ES-I3 (cell line): Measurements from ENCODE around the gene B9D1.

Experiments
- H3K36me3 ChIP-seq: 2 replicates; pipeline ENCODE4 v1.6.1; 2013; ENCODE audit warnings: mild to moderate bottlenecking, low read length, control low read depth, moderate library complexity; ENCODE audit not compliant: insufficient read depth
- H3K4me1 ChIP-seq: 2 replicates; pipeline ENCODE4 v1.6.1; 2013; ENCODE audit warnings: mild to moderate bottlenecking, control low read depth, low read length; ENCODE audit not compliant: insufficient read depth
- H3K9ac ChIP-seq: 2 replicates; pipeline ENCODE4 v1.6.1; 2013; ENCODE audit warnings: low read depth, mild to moderate bottlenecking, low read length, moderate library complexity
- H3K9me3 ChIP-seq: 2 replicates; pipeline ENCODE4 v1.6.1; 2013; ENCODE audit warnings: mild to moderate bottlenecking, low read length, moderate library complexity; ENCODE audit not compliant: control insufficient read depth, insufficient read depth

Gene B9D1

GRCh38 chr17:19311421-19312215 is 50.9 kb downstream of the B9D1 start:
- peaks cover 16% of the 10 kb centered on the region for H3K36me3 ChIP-seq
- H3K9ac ChIP-seq, result no peak overlapping the region
- H3K9me3 ChIP-seq, result no peaks in the 10 kb centered on the region
- H3K4me1 ChIP-seq, result peaks cover 15% of the 10 kb centered on the region

DNA sequence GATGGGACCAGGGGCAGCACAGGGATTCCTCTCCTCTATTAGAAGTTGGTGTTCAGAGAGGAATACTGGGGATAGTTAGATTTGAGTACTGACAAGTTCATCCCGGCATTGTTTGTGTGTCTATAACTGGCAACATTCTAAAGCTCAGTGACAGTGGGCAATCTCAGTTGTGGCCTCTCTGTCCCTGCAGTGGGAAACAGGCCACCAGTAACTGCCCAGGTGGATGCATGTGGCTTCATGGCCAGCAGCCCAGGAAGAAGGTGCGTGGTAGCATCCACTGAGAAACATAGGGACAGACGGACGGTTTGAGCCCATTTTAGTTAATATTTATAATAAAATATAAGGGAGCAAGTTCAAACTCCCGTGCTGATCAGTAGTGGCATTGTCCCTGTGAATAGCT is 51.5 kb downstream of the B9D1 start:
- peaks cover 10% of the 10 kb centered on the region; the same call in 1 of the 2 replicates for H3K4me1 ChIP-seq
- H3K36me3 ChIP-seq, result peaks cover 16% of the 10 kb centered on the region
- no peaks in the 10 kb centered on the region for H3K9me3 ChIP-seq
- H3K9ac ChIP-seq, result no peak overlapping the region

GRCh38 chr17:19310151-19310550 is 52.4 kb downstream of the B9D1 start:
- Histone ChIP-seq H3K9ac (no peak overlapping the region), H3K9me3 (no peaks in the 10 kb centered on the region), H3K36me3 (peaks cover 13% of the 10 kb centered on the region), H3K4me1 (peaks cover 10% of the 10 kb centered on the region; the same call in 1 of the 2 replicates)

- Histone ChIP-seq H3K36me3 (peaks cover 13% of the 10 kb centered on the region), H3K9ac (no peak overlapping the region), H3K4me1 (peaks cover 10% of the 10 kb centered on the region; the same call in 1 of the 2 replicates), H3K9me3 (no peaks in the 10 kb centered on the region)
Observed at GRCh38 chr17:19309701-19310100, 52.8 kb downstream of the B9D1 start.

DNA sequence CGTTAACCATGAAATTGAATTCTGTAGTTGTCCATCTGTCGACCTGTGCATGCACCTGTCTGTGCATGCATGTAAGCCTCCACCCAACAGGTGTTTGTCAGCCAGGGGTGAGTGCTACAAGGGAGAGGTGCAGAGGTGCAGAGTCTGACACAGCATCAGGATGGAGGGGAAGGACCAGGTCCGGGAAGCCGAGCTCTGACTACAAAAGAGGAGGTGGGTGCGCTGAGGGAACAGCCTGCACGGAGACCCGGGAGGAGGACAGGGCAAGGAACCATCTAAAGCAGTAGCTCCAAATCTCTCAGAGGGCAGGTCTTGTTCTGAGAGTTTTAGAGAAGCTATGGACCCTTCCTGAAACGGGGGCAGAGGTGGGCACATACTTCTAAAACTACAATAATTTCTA is 54.1 kb downstream of the B9D1 start:
- H3K4me1 ChIP-seq, result peaks cover 10% of the 10 kb centered on the region; the same call in 1 of the 2 replicates
- H3K36me3 ChIP-seq, result peaks cover 13% of the 10 kb centered on the region
- H3K9me3 ChIP-seq, result no peaks in the 10 kb centered on the region

GRCh38 chr17:19307521-19307920 is 55.0 kb downstream of the B9D1 start:
- no peak overlapping the region for H3K9ac ChIP-seq
- peaks cover 13% of the 10 kb centered on the region for H3K36me3 ChIP-seq
- peaks cover 10% of the 10 kb centered on the region; the same call in 1 of the 2 replicates for H3K4me1 ChIP-seq
- H3K9me3 ChIP-seq, result no peaks in the 10 kb centered on the region

More for the DNA sequence above, 54.1 kb downstream of the B9D1 start:
- H3K9ac ChIP-seq, result no peak overlapping the region

DNA sequence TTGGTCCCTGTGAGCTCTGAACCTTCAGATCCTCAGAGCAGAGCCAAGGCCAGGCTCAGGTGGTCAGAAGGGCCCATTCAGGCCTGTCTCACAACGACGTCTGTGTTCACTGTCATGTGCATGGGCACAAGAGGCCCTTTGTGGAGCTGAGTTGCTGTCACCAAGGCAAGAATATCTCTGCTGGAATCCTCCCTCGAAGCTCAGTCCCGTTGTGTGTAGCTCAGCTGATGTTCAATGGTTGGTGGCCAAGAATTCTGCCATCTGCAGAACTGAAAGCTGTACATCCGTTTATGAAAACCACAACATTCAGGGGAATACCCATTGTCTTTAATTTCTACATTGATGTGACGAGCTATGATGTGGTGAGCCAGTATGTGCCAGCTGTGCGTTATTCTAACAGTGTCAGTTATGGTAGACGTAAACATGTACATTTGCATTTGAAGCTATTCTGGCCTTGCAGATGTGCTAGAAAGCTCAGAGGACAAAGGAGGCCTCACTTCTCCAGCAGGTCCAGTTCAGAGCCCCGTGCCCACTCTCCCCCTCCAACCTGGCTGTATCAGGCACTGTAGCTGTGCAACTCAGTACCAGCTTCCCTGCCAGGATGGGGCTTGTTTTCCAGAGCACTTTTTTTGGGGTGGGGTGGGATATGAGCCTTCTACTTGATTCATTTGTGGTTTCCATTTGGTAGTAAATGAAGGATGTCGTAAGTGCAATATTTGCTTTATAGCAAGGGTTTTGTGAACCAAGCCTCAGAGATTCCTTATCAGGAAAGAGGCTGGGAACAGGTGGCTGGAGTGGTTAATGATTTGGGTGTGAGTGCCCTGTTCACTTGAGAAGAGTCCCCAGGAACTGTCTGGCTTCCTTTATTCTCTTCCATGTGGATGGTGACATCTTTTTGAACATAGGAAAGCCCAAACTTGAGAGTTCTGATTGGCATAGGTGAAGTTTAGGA is 56.1 kb downstream of the B9D1 start:
- Histone ChIP-seq H3K4me1 (peaks cover 10% of the 10 kb centered on the region; the same call in 1 of the 2 replicates), H3K36me3 (peaks cover 6% of the 10 kb centered on the region; the same call in 1 of the 2 replicates), H3K9ac (no peak overlapping the region), H3K9me3 (no peaks in the 10 kb centered on the region)

DNA sequence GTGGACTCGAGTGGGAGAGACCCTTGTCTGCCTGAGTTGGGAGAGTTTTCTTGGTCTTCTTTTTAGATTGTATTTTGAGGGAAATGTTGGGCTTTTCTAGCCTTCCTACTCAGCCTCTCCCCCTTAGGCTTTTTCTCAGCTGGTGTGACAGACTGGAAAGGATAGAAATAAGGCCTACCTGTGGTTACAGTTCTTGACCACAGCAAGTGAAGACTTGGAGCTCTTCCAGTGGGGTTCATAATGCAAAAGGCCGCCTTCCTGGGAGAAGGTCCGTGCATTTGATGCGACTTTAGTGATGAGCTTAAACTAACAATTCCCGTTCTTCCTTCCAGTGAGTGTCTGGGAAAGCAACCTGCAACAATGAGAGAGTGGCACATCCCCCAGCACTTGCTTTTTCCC is 56.8 kb downstream of the B9D1 start:
- Histone ChIP-seq H3K36me3 (peaks cover 4% of the 10 kb centered on the region; the same call in 1 of the 2 replicates), H3K9me3 (no peaks in the 10 kb centered on the region), H3K4me1 (peaks cover 10% of the 10 kb centered on the region; the same call in 1 of the 2 replicates), H3K9ac (no peak overlapping the region)

DNA sequence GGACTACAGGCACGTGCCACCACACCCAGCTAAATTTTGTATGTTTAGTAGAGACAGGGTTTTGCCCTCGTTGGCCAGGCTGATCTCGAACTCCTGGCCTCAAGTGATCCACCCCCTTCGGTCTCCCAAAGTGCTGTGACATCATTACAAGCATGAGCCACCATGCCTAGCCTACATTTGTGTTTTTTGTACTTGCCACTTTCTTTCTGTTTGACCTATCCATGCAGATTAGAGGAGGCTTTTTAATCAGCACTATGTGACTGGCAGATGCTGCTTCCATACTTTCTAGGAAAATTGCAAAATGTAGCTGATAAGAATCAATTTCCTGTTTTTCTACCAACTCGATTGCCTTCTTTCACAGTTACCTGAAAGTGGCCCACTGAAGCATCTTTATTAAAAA is 57.3 kb downstream of the B9D1 start:
- H3K9ac ChIP-seq, result no peak overlapping the region
- H3K36me3 ChIP-seq, result peaks cover 3% of the 10 kb centered on the region; the same call in 1 of the 2 replicates
- peaks cover 10% of the 10 kb centered on the region; the same call in 1 of the 2 replicates for H3K4me1 ChIP-seq
- no peaks in the 10 kb centered on the region for H3K9me3 ChIP-seq

DNA sequence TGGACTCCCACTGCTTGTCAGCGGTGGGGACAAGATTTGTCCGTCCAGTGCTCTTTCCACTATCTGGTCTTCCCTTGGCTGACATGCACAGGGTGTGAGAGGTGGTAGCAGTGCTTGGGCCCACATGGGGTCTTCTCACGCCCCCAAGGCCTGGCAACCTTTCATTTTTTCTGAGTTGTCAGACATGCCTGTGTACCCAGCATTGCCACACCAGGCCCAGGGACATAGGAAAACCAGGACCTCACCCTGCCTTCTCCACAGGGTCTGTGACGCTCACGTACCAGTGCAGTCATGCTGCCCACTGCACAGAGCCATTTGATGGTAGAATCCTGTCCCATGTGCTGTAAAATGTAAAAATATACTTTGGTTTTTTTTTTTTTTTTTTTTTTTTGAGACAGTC is 57.8 kb downstream of the B9D1 start:
- no peak overlapping the region for H3K9ac ChIP-seq
- H3K9me3 ChIP-seq, result no peaks in the 10 kb centered on the region
- H3K36me3 ChIP-seq, result peaks cover 3% of the 10 kb centered on the region; the same call in 1 of the 2 replicates
- peaks cover 5% of the 10 kb centered on the region; the same call in 1 of the 2 replicates for H3K4me1 ChIP-seq

GRCh38 chr17:19304209-19304608 is 58.3 kb downstream of the B9D1 start:
- H3K9ac ChIP-seq, result no peak overlapping the region
- no peaks in the 10 kb centered on the region for H3K9me3 ChIP-seq
- peaks cover 3% of the 10 kb centered on the region; the same call in 1 of the 2 replicates for H3K36me3 ChIP-seq
- H3K4me1 ChIP-seq, result no peaks in the 10 kb centered on the region

- Histone ChIP-seq H3K36me3 (peaks cover 3% of the 10 kb centered on the region; the same call in 1 of the 2 replicates), H3K4me1 (no peaks in the 10 kb centered on the region), H3K9ac (no peak overlapping the region), H3K9me3 (no peaks in the 10 kb centered on the region)
Observed at GRCh38 chr17:19303367-19303776, 59.2 kb downstream of the B9D1 start.

DNA sequence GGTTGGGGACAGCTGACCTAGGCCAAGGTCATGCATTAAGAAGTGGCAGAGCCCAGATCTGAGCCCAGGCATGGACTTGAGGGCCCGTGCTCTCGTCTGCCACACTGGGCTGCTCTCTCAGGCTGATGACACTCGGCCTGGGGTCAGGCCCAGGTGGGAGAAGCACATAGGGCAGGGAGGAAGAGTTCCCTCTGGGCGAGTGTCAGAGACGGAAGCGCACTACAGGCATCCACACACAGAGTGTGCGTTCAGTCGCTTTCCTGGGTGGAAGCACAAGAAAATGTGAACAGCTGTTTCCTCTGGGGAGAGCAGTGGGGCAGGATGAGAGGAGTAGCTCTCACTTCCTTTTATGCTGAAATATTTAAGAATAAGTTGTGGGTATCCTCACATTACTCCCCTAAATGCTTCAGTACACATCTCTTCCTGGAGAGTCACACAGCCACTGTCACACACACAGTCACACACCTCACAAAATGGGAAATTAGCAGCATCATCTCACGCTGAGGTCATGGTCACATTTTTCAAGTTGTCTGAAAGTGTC is 59.7 kb downstream of the B9D1 start:
- Histone ChIP-seq H3K9ac (no peak overlapping the region), H3K9me3 (no peaks in the 10 kb centered on the region), H3K36me3 (peaks cover 3% of the 10 kb centered on the region; the same call in 1 of the 2 replicates), H3K4me1 (no peaks in the 10 kb centered on the region)

GRCh38 chr17:19301973-19302372 is 60.5 kb downstream of the B9D1 start:
- no peak overlapping the region for H3K9ac ChIP-seq
- peaks cover 3% of the 10 kb centered on the region; the same call in 1 of the 2 replicates for H3K36me3 ChIP-seq
- no peaks in the 10 kb centered on the region for H3K4me1 ChIP-seq
- no peaks in the 10 kb centered on the region for H3K9me3 ChIP-seq
